AG10803 (cell line): ENCODE measurements around the gene MEX3D.

Experiments used
- DNase-seq: peaks from one replicate; pipeline ENCODE4 v3.0.0; 2010; ENCODE audit warnings: low read depth
- H3K4me3 ChIP-seq: 2 replicates; pipeline ENCODE4 v1.5.1; 2011; ENCODE audit warnings: mild to moderate bottlenecking, low read length, control low read depth
- TF ChIP-seq, protein P1 (sequence below): conservative IDR thresholded peaks from 2 replicates; pipeline ENCODE4 v1.5.1; 2011; ENCODE audit warnings: mild to moderate bottlenecking, low read length, control low read depth, inconsistent platforms

Gene MEX3D

GRCh38 chr19:1612114-1613086 lies 44.3 kb upstream of the MEX3D start:
- no peak overlapping the region for H3K4me3 ChIP-seq
- TF ChIP-seq, protein P1, sequence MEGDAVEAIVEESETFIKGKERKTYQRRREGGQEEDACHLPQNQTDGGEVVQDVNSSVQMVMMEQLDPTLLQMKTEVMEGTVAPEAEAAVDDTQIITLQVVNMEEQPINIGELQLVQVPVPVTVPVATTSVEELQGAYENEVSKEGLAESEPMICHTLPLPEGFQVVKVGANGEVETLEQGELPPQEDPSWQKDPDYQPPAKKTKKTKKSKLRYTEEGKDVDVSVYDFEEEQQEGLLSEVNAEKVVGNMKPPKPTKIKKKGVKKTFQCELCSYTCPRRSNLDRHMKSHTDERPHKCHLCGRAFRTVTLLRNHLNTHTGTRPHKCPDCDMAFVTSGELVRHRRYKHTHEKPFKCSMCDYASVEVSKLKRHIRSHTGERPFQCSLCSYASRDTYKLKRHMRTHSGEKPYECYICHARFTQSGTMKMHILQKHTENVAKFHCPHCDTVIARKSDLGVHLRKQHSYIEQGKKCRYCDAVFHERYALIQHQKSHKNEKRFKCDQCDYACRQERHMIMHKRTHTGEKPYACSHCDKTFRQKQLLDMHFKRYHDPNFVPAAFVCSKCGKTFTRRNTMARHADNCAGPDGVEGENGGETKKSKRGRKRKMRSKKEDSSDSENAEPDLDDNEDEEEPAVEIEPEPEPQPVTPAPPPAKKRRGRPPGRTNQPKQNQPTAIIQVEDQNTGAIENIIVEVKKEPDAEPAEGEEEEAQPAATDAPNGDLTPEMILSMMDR, result no peak
- DNase-seq, result no peak

DNA sequence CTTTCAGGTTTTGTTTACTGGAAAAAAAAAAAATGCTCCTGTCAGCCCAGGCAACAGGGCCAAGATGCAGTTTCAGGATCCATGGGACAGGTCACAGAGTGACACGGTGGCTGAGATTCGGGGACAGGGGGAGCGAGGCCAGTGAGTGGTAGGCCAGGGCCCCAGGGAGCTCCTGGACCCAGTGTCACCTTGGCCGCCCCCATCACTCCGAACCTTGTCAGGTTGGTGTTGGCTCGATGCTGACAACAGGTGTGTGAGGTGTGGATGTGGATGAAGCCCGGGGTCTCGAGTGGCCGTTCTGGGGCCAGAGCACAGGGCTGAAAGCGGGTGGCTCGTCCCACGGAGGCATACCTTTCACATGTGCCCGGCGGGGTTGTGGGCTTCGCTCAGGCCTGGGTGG lies 43.2 kb upstream of the MEX3D start:
- H3K4me3 ChIP-seq, result no peak overlapping the region
- TF ChIP-seq, protein P1, result no peak
- DNase-seq, result no peak

DNA sequence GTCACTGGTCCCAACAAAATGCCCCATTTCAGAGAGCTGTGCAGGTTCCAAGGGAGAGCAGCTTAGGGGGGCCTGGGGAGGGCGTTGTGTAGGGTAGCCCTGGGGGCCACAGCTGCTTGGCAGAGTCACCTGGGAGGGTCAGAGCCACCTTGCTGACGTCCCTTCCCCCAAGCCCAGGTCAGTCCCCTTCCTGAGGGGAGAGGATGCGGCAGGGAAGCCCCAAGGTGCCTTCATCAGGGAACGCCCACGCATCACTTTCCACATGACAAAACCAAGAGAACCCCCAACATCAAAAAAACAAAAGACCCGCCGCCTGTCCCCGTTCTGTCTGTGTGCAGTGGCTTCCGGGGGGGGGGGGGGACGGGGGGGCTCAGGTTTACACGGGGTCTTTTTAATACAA lies 42.5 kb upstream of the MEX3D start:
- TF ChIP-seq, protein P1, result no peak
- DNase-seq, result no peak
- H3K4me3 ChIP-seq, result no peak overlapping the region

DNA sequence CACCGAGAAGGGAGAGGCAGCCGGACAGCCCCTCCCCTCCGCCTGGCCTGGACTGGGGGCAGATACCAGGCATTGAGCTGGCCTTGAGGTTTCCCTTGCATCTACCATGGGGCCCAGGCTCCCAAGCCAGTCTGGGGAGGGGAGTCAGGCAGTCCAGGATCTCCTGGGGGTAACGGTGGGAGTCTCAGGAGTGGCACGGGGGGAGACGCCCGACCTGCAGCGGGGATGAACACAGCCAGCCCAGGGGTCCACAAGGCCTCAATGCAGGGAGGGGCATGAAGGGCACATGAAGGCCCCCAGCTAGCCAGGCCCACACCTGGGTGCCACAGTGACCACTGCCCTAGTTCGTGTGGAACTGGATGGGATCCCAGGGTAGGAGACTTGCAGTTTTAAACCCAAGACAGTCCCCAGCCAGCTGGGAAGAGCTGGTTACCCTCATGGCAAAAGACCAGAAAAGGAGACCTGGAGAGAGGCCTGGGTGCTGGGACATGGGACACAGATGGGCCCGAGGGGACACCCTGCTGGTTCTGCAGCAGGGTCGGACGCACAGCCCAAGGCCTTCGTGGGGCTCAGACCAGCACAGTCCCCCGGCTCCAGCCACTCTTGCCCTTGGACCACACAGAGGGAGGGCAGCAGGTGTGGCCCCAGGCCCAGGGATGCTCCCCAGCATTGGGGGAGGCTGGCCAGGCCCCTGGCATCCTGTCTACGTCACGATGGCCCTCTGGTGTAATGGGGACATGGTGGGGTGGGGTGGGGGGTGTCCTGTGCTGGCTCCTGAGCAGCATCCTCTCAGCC lies 41.8 kb upstream of the MEX3D start:
- TF ChIP-seq, protein P1, result no peak
- no peak overlapping the region for H3K4me3 ChIP-seq
- DNase-seq, result no peak

- no peak overlapping the region for H3K4me3 ChIP-seq
- TF ChIP-seq, protein P1, result no peak
- no peak for DNase-seq
Measured at GRCh38 chr19:1609103-1609396, 40.9 kb upstream of the MEX3D start.

DNA sequence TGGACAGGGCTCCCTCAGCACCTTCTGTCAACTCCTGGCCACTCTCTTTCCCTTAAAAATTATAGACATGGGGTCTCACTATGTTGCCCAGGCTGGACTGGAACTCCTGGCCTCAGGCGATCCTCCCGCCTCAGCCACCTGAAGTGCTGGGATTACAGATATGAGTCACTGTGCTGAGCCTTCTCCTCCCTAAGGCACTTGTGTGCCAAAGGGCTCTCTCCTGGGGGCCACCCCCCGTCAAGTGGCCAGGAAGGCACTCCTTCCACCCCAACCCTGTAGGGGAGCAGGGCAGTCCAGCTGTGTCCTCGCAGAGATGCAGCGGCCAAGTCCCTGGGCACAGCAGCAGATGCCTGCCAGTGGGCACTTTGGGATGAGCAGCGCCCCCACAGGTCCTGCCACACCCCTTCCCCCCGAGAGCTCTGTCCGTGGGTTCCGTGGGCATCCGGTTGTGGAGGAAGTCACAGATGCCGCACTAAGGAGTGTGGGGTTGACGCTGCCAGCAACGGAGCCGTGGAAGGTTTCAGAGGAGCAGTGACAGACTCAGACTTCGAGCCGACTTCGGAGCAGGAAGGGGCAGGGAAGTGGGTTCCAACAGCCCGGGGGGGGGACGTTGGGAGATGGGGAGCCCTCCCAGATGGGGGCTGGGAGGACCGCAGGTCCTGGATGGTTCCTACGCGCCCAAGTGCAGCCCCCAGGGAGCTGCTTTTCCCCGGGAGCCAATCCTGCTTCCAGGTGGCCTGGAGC lies 40.4 kb upstream of the MEX3D start:
- no peak overlapping the region for H3K4me3 ChIP-seq
- TF ChIP-seq, protein P1, result no peak
- no peak for DNase-seq
